ENCODE data around the gene ITGB3. TPM values are rescaled to one million over a fixed set of nuclear protein-coding genes. Genes with fewer than 3 reads are reported as not detected.

ITGB3 gene
- 2.9 to 5.5 TPM (median 4.7 TPM) in 5 replicates for total RNA-seq (2022; extraction: Qiagen RNA extraction)

GRCh38 chr17:47253541-47254402, at the start of gene ITGB3:
Gene ITGB3 (plus strand): TSS chr17:47253827. CDS start chr17:47253862, 35 bp downstream.

DNA sequence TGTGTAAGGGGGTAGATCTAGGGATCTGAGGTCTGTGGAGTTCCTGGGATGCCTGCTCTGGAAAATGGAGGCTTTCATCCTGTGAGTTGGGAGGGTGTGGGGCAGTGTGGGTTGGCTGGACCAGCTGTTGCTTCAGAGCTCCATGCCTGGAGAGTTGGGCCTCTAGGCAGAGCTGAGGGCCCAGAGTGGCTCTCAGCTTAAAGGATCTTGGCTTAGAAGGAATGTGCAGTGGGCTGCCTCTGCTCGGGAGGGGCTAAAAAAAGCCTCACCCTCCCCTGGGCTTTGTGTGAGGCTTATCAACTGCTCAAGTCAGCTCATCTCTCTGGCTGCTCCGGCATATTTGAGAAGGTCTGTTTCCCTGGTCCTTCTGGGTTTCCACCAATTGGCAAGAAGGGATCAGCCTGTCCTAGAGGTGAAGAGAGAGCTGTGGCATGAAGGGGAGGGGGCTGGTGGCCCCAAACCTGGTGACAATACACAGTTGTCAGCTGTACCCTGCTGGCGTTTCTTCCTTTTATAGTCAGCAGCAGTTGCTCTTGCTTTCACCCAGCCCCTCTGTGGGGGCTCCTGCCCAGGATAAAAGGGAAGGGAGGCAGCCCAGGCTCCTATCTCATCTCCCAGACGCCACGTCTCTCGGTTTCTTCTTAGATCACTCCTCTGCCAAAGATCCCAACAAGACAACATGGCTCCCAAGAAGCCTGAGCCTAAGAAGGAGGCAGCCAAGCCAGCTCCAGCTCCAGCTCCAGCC, 44.7 kb upstream of the ITGB3 start, which contains the start of gene MYL4:
Gene MYL4 (plus strand): TSS at position 605 of the 745 bp plus-strand sequence. CDS start 75 bp downstream, at position 680.

DNA sequence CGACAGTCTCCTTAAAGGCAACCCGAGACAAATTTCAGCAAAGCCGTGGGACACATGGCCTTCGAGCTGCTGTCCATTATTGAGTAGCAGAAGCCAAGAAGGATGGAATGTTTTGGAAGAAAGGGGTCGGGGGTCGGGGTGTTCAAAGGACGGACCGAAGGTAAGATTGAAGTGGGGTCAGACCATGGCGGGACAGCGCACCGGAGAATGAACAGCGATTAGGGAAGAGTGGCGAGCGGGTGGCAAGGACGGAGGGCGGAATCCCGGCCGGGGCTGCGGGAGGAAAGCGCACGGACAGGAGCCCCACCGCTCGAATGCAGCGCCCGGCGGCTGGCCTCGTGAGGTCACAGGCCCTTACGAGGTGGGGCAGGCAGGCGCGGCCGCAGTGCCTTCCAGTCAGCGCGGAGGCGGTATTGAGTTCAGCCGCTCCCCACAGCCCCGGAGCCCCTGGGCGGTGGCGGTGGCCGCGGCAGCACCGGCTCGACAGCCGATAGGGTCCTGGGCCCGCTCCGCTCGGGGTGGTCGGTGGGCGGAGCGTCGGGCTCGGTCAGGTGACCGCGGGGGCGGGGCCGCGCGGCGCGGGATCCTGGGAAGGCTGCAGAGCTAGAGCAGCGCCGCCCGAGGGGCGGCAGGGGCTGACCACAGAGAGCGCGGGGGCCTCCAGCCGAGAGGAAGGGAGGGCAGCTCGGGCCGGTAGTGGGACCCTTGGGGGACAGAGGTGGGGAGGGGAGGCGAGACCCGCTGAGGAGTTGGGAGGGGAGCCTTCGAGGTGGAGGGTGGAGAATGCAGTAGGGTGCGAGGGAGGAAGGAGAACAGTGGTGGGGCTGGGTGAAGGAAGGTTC, 70.0 kb downstream of the ITGB3 start, which contains the start of gene EFCAB13:
Gene EFCAB13 (plus strand): TSS at position 574 of the 842 bp plus-strand sequence. CDS start 4,399 bp downstream, outside the sequence.

Other genes starting within 250 kb of the ITGB3 start
- 64.2 to 94.3 TPM (median 82.7 TPM) in 5 replicates for gene CDC27, start 64.5 kb upstream of the ITGB3 start, total RNA-seq (2022; extraction: Qiagen RNA extraction)
- gene MYL4, start 44.5 kb upstream of the ITGB3 start, total RNA-seq (2022; extraction: Qiagen RNA extraction), result 0.15 to 0.24 TPM (median 0.22 TPM) in 3 of 5 replicates, not detected in the others
- gene EFCAB13, start 70.1 kb downstream of the ITGB3 start, total RNA-seq (2022; extraction: Qiagen RNA extraction), result 1.5 to 3.1 TPM (median 2.0 TPM) in 5 replicates